CD4-positive, alpha-beta T cell (primary cell): Measurements from ENCODE around the gene PTCRA. TPM values are rescaled to one million over a fixed set of nuclear protein-coding genes. Genes with fewer than 3 reads are reported as not detected.

ENCODE experiments used
- ATAC-seq: fragments of 200-7000 bp; cut with Tn5 transposase; one replicate; pipeline ENCODE4 v1.10.0; 2022; ENCODE audit warnings: mild to moderate bottlenecking; ENCODE audit not compliant: poor library complexity
- CTCF ChIA-PET: fragments of 350-600 bp; sonication (Branson Sonifier 250); formaldehyde crosslinking; loops from one replicate; lab custom pipeline; 2021; ENCODE audit warnings: antibody characterized with exemption, inconsistent platforms; lab: Charles Lee
- POLR2A ChIA-PET: fragments of 350-600 bp; sonication (Branson Sonifier 250); formaldehyde crosslinking; loops from one replicate; lab custom pipeline; 2021; ENCODE audit warnings: antibody characterized with exemption, inconsistent platforms; lab: Charles Lee
- DNase-seq, 14 experiments: peaks; one replicate each; pipeline ENCODE4 v3.0.0-alpha.2; 2013 to 2020; ENCODE audit warnings: mixed read lengths in 2 of 14
- H3K27ac ChIP-seq, 2 donors: one replicate each; pipeline versions ENCODE4 v1.5.1 to v1.7.0; 2013; ENCODE audit warnings: low read length in 2 of 2, low read depth in 1 of 2, mild to moderate bottlenecking in 1 of 2
- H3K27me3 ChIP-seq, 2 experiments: 1 replicate in 1 of 2; 2 replicates in 1 of 2; pipeline versions ENCODE4 v1.6.1 to v1.7.0; 2013; ENCODE audit warnings: low read length in 2 of 2, control low read depth in 1 of 2, mild to moderate bottlenecking in 1 of 2, moderate library complexity in 1 of 2; ENCODE audit not compliant: insufficient read depth in 2 of 2, control insufficient read depth in 1 of 2
- H3K36me3 ChIP-seq: one replicate; pipeline ENCODE4 v1.6.1; 2013; ENCODE audit warnings: low read length, control low read depth; ENCODE audit not compliant: insufficient read depth
- H3K4me1 ChIP-seq: one replicate; pipeline ENCODE4 v1.6.1; 2013; ENCODE audit warnings: low read length, control low read depth; ENCODE audit not compliant: insufficient read depth
- H3K4me3 ChIP-seq: one replicate; pipeline ENCODE4 v1.5.1; 2013; ENCODE audit warnings: mild to moderate bottlenecking, low read length, moderate library complexity
- H3K9me3 ChIP-seq, 2 experiments: 1 replicate in 1 of 2; 2 replicates in 1 of 2; pipeline versions ENCODE4 v1.6.1 to v1.7.0; 2013; ENCODE audit warnings: low read length in 2 of 2, mild to moderate bottlenecking in 2 of 2, control low read depth in 1 of 2, moderate library complexity in 1 of 2; ENCODE audit not compliant: control insufficient read depth in 1 of 2, insufficient read depth in 1 of 2
- H3K27ac Mint-ChIP-seq: one replicate; pipeline ENCODE4 v1.8.0; 2020; ENCODE audit warnings: mixed read lengths
- H3K27me3 Mint-ChIP-seq: one replicate; pipeline ENCODE4 v1.8.0; 2021; ENCODE audit warnings: mixed read lengths
- H3K36me3 Mint-ChIP-seq: one replicate; pipeline ENCODE4 v1.8.0; 2021; ENCODE audit warnings: low read depth, mixed read lengths
- H3K4me1 Mint-ChIP-seq: one replicate; pipeline ENCODE4 v1.8.0; 2021; ENCODE audit warnings: low read depth, mixed read lengths
- H3K4me3 Mint-ChIP-seq: one replicate; pipeline ENCODE4 v1.8.0; 2020; ENCODE audit warnings: mild to moderate bottlenecking, mixed read lengths
- H3K9me3 Mint-ChIP-seq: one replicate; pipeline ENCODE4 v1.8.0; 2020; ENCODE audit warnings: mixed read lengths
- intact Hi-C, 2 experiments: fragments of 100-400 bp; cut with DNase I in 1 of 2; cut with micrococcal nuclease in 1 of 2; formaldehyde crosslinking; loops; one replicate each; pipeline versions ENCODE4 v1.15.1 to v1.9.0; 2023 to 2025; cut with DNase I, micrococcal nuclease
- total RNA-seq, 174 experiments: library from RNA in 2 of 174; stranded (reverse) in 2 of 174; gene quantifications; one replicate each; pipeline ENCODE4 v1.2.3 and lab custom pipeline; 2021 to 2026
- TF ChIP-seq, protein P1 (sequence below): fragments of 200-600 bp; IDR thresholded peaks from one replicate; pipeline ENCODE4 v1.8.0; 2022; ENCODE audit warnings: antibody characterized with exemption, mild to moderate bottlenecking

Gene PTCRA
- total RNA-seq, 2 experiments from 2014 or later = not detected

GRCh38 chr6:42923666-42924065 lies 7.8 kb downstream of the PTCRA start:
- Mint-ChIP-seq H3K27ac (no peak overlapping the region), H3K4me3 (no peak overlapping the region), H3K9me3 (no peaks in the 10 kb centered on the region), H3K27me3 (no peaks in the 10 kb centered on the region), H3K36me3 (peaks cover under 1% of the 10 kb centered on the region), H3K4me1 (peaks cover 5% of the 10 kb centered on the region)
- no peaks in the 10 kb centered on the region for H3K27me3 ChIP-seq
- peaks cover 8% of the 10 kb centered on the region for H3K4me1 ChIP-seq
- H3K4me3 ChIP-seq = no peak overlapping the region
- no peaks in the 10 kb centered on the region for H3K9me3 ChIP-seq
- ChIA-PET POLR2A (no interaction called here), CTCF (no interaction called here)
- ATAC-seq (no peak), DNase-seq (no peak)
- H3K27ac ChIP-seq = no peak overlapping the region
- TF ChIP-seq, protein P1, sequence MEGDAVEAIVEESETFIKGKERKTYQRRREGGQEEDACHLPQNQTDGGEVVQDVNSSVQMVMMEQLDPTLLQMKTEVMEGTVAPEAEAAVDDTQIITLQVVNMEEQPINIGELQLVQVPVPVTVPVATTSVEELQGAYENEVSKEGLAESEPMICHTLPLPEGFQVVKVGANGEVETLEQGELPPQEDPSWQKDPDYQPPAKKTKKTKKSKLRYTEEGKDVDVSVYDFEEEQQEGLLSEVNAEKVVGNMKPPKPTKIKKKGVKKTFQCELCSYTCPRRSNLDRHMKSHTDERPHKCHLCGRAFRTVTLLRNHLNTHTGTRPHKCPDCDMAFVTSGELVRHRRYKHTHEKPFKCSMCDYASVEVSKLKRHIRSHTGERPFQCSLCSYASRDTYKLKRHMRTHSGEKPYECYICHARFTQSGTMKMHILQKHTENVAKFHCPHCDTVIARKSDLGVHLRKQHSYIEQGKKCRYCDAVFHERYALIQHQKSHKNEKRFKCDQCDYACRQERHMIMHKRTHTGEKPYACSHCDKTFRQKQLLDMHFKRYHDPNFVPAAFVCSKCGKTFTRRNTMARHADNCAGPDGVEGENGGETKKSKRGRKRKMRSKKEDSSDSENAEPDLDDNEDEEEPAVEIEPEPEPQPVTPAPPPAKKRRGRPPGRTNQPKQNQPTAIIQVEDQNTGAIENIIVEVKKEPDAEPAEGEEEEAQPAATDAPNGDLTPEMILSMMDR = no peak
- intact Hi-C loops = no loop called here
- H3K36me3 ChIP-seq = no peaks in the 10 kb centered on the region

DNA sequence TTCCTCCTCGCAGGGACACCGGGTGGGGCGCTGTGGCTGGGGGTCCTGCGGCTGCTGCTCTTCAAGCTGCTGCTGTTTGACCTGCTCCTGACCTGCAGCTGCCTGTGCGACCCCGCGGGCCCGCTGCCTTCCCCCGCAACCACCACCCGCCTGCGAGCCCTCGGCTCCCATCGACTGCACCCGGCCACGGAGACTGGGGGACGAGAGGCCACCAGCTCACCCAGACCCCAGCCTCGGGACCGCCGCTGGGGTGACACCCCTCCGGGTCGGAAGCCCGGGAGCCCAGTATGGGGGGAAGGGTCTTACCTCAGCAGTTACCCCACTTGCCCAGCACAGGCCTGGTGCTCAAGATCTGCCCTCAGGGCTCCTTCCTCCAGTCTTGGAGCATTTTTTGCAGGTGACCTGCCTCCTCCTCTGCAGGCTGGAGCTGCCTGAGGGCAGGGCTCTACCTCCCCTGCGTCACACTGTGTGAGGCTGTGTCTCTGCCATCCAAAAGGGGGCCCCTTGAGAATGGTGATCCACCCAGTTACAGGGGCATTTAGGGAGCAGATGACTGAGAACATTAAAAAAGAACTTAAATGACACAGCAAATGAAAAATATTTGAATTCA lies 9.5 kb downstream of the PTCRA start:
- no peak for ATAC-seq
- ChIA-PET POLR2A (no interaction called here), CTCF (interaction anchor here (1.4 kb wide), 1 partner anchor 89 kb away, joined by 3 read pairs; the partner anchor contains the start of gene KLHDC3)
- no peaks in the 10 kb centered on the region for H3K9me3 ChIP-seq
- TF ChIP-seq, protein P1 = no peak
- H3K4me3 ChIP-seq = no peak overlapping the region
- no peaks in the 10 kb centered on the region for H3K36me3 ChIP-seq
- DNase-seq = no peak
- Mint-ChIP-seq H3K9me3 (no peaks in the 10 kb centered on the region), H3K36me3 (peaks cover 16% of the 10 kb centered on the region), H3K27me3 (no peaks in the 10 kb centered on the region), H3K4me3 (no peak overlapping the region), H3K27ac (no peak overlapping the region), H3K4me1 (peaks cover 22% of the 10 kb centered on the region)
- no peak overlapping the region for H3K27ac ChIP-seq
- H3K4me1 ChIP-seq = peaks cover 17% of the 10 kb centered on the region
- no peaks in the 10 kb centered on the region for H3K27me3 ChIP-seq
- intact Hi-C loops = loop anchor here in 1 of 2 experiments (5.0 kb wide), 1 partner anchor 592 kb away; the partner anchor contains the start of genes POLR1C and YIPF3

DNA sequence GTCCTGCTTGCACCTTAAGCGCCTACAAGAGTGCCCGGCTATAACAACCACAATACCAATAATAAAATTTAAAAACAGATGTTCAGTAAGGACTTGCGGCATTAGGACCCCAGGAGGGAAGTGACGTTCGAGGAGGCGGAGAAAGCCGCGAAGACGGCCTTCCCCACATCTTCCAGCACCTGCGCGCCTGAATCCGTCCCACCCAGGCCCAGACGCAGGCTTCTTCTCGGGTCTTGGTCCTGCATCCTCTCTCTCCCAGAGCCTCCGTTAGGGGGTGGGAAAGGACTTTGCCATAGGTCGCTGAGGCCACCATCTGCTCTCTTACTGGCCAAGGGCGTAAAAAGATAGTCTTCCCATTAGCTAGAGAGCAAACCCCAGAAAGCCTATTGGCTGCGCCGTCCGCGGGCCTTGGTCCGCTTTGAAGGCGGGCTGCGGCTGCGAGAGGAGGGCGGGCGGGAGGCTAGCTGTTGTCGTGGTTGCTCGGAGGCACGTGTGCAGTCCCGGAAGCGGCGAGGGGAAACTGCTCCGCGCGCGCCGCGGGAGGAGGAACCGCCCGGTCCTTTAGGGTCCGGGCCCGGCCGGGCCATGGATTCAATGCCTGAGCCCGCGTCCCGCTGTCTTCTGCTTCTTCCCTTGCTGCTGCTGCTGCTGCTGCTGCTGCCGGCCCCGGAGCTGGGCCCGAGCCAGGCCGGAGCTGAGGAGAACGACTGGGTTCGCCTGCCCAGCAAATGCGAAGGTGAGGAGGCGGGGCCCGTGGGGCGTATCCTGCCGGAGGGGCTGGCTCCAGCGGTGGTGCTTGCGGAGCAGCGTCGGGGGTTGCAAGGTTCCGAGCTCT lies 13.3 kb downstream of the PTCRA start, which contains the start of gene CNPY3:
Gene CNPY3, plus strand, starts transcription at position 495 of the 835 bp plus-strand sequence. Its CDS starts 91 bp downstream, at position 586.
- peak within 1 kb of the TSS; percentile 99 for H3K27ac Mint-ChIP-seq
- TF ChIP-seq, protein P1 = no peak
- DNase-seq (peak; percentile 90 to 98 (median 92)), ATAC-seq (peak; percentile 75)
- no peaks in the 10 kb centered on the region for H3K9me3 ChIP-seq
- peak within 1 kb of the TSS; percentile 79 for H3K4me3 ChIP-seq
- no peaks in the 10 kb centered on the region for H3K9me3 Mint-ChIP-seq
- H3K36me3 Mint-ChIP-seq = peaks cover 43% of the 10 kb centered on the region
- peaks cover 53% of the 10 kb centered on the region for H3K4me1 Mint-ChIP-seq
- no peaks in the 10 kb centered on the region for H3K27me3 ChIP-seq
- H3K4me1 ChIP-seq = peaks cover 52% of the 10 kb centered on the region
- peak within 1 kb of the TSS; percentile 88 to 96 for H3K27ac ChIP-seq
- CTCF ChIA-PET = interaction anchor here (0.8 to 1.7 kb wide), 5 partner anchors 49 to 214 kb away, joined by 3 to 4 read pairs (median 3); partner anchors contain the start of genes PEX6 and RPL7L1
- intact Hi-C loops = loop anchor here (1.0 to 5.0 kb wide), 6 partner anchors 50 to 588 kb away; partner anchors contain the start of genes PEX6 (in 2 of the 2), SRF (in 2 of the 2), CUL7 (in 1 of the 2) and KLHDC3 (in 1 of the 2)
- no peaks in the 10 kb centered on the region for H3K27me3 Mint-ChIP-seq
- H3K4me3 Mint-ChIP-seq = peak within 1 kb of the TSS; percentile 99
- H3K36me3 ChIP-seq = peaks cover 17% of the 10 kb centered on the region
- POLR2A ChIA-PET = interaction anchor here (0.7 to 4.0 kb wide), 57 partner anchors 9 to 1143 kb away, joined by 3 to 135 read pairs (median 5); partner anchors contain the start of genes ABCC10, BICRAL, CUL7 and CUL9
